HG02981 (cell line): ENCODE measurements around the gene TRIM31.
"Not testable (repeated sequence)": the region's sequence is repeated elsewhere in the genome, so short reads cannot be mapped to it uniquely, and the experiment has no call there.

ENCODE experiments used
- ATAC-seq: cut with Tn5 transposase; IDR thresholded peaks from one replicate; pipeline ENCODE4 v1.9.1; 2021; ENCODE audit warnings: mild to moderate bottlenecking, moderate library complexity; ENCODE audit not compliant: unreplicated experiment

The TRIM31 gene

GRCh38 chr6:30118691-30119090, 5.8 kb upstream of the TRIM31 start:
- not testable (repeated sequence) for ATAC-seq

GRCh38 chr6:30116724-30117123, 3.8 kb upstream of the TRIM31 start:
- ATAC-seq, result no peak

- ATAC-seq, result no peak
Observed at GRCh38 chr6:30113841-30114240, 951 bp upstream of the TRIM31 start.

GRCh38 chr6:30112402-30112994, 392 bp downstream of the TRIM31 start:
- ATAC-seq, result no peak

- no peak for ATAC-seq
Observed at GRCh38 chr6:30111266-30111856, 1.5 kb downstream of the TRIM31 start.

GRCh38 chr6:30104661-30105060, 8.2 kb downstream of the TRIM31 start:
- no peak for ATAC-seq

- no peak for ATAC-seq
Observed at GRCh38 chr6:30103872-30104179, 9.1 kb downstream of the TRIM31 start.

GRCh38 chr6:30102970-30103871, 9.7 kb downstream of the TRIM31 start:
- no peak for ATAC-seq

- no peak for ATAC-seq
Observed at GRCh38 chr6:30102414-30102969, 10.4 kb downstream of the TRIM31 start.

GRCh38 chr6:30101444-30102413, 11.2 kb downstream of the TRIM31 start:
- peak; percentile 71 for ATAC-seq

- ATAC-seq, result no peak
Observed at GRCh38 chr6:30100585-30101443, 12.1 kb downstream of the TRIM31 start.

- no peak for ATAC-seq
Observed at GRCh38 chr6:30100154-30100553, 12.7 kb downstream of the TRIM31 start.

GRCh38 chr6:30097902-30098768, 14.8 kb downstream of the TRIM31 start:
- no peak for ATAC-seq

- no peak for ATAC-seq
Observed at GRCh38 chr6:30096829-30097228, 16.1 kb downstream of the TRIM31 start.

GRCh38 chr6:30093951-30094661, 18.8 kb downstream of the TRIM31 start:
- ATAC-seq, result no peak

- ATAC-seq, result no peak
Observed at GRCh38 chr6:30092852-30093543, 19.9 kb downstream of the TRIM31 start.

- ATAC-seq, result no peak
Observed at GRCh38 chr6:30091577-30092381, 21.1 kb downstream of the TRIM31 start.
